Tibial nerve (tissue), 4 donors: Measurements from ENCODE around the gene SDHD.

Experiments used
- EP300 ChIP-seq, 2 donors: sonication (generic); formaldehyde crosslinking; IDR thresholded peaks; one replicate each; pipeline ENCODE4 v1.6.1; 2017; ENCODE audit warnings: antibody characterized with exemption in 2 of 2, mild to moderate bottlenecking in 1 of 2
- POLR2A ChIP-seq, 2 donors: fragments of 450-650 bp; IDR thresholded peaks; one replicate each; pipeline ENCODE4 v1.6.1; 2017; ENCODE audit warnings: antibody characterized with exemption in 2 of 2, mild to moderate bottlenecking in 2 of 2, moderate library complexity in 2 of 2
- TF ChIP-seq, protein P1 (sequence below), 5 experiments: fragments of 200-600 bp in 3 of 5; fragments of 450-650 bp in 2 of 5; sonication (generic) in 3 of 5; IDR thresholded peaks; one replicate each; pipeline ENCODE4 v1.5.1; 2016 to 2019; ENCODE audit warnings: antibody characterized with exemption in 5 of 5, mild to moderate bottlenecking in 3 of 5, moderate library complexity in 2 of 5

DNA sequence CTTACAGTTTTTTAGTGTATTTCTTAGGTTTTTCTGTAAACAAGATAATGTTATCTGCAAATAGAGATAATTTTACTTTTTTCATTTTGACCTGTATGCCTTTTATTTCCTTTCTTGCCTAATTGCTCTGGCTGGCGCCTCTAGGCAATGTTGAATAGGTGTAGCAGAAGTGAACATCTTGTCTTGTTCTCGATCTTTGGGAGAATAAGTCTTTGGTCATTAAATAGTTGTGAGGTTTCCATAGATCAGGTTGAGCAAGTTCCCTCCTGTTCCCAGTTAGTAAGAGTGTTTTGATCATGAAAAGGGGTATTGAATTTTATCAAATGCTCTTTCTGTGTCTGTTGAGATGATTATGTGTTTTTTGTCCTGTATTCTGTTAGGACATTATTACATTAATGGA lies 36.9 kb upstream of the SDHD start:
- TF ChIP-seq, protein P1, sequence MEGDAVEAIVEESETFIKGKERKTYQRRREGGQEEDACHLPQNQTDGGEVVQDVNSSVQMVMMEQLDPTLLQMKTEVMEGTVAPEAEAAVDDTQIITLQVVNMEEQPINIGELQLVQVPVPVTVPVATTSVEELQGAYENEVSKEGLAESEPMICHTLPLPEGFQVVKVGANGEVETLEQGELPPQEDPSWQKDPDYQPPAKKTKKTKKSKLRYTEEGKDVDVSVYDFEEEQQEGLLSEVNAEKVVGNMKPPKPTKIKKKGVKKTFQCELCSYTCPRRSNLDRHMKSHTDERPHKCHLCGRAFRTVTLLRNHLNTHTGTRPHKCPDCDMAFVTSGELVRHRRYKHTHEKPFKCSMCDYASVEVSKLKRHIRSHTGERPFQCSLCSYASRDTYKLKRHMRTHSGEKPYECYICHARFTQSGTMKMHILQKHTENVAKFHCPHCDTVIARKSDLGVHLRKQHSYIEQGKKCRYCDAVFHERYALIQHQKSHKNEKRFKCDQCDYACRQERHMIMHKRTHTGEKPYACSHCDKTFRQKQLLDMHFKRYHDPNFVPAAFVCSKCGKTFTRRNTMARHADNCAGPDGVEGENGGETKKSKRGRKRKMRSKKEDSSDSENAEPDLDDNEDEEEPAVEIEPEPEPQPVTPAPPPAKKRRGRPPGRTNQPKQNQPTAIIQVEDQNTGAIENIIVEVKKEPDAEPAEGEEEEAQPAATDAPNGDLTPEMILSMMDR (IDR thresholded peaks at IDR 0.05) = no peak
- no peak for TF ChIP-seq POLR2A (IDR thresholded peaks at IDR 0.05)
- TF ChIP-seq EP300 (IDR thresholded peaks at IDR 0.05) = no peak
